Renal cortex interstitium (tissue), 11 donors: Measurements from ENCODE around the gene CAMK1D. TPM values are rescaled to one million over a fixed set of nuclear protein-coding genes. Genes with fewer than 3 reads are reported as not detected.
"Not testable (repeated sequence)": the region's sequence is repeated elsewhere in the genome, so short reads cannot be mapped to it uniquely, and the experiment has no call there.

ENCODE experiments used
- DNase-seq, 11 donors: peaks; one replicate each; pipeline ENCODE4 v3.0.0-alpha.2; 2013; ENCODE audit warnings: low read depth in 9 of 11, low spot score in 4 of 11; ENCODE audit errors: extremely low read depth in 1 of 11
- polyA plus RNA-seq, 3 donors: library from polyadenylated mRNA; unstranded; fragments of 120-200 nt; gene quantifications; one replicate each; pipeline ENCODE4 v1.2.1, GENCODE V29; 2013; ENCODE audit not compliant: insufficient read length in 3 of 3

Gene CAMK1D
- polyA plus RNA-seq, 3 donors = 10.5 to 13.0 (median 10.8) TPM

DNA sequence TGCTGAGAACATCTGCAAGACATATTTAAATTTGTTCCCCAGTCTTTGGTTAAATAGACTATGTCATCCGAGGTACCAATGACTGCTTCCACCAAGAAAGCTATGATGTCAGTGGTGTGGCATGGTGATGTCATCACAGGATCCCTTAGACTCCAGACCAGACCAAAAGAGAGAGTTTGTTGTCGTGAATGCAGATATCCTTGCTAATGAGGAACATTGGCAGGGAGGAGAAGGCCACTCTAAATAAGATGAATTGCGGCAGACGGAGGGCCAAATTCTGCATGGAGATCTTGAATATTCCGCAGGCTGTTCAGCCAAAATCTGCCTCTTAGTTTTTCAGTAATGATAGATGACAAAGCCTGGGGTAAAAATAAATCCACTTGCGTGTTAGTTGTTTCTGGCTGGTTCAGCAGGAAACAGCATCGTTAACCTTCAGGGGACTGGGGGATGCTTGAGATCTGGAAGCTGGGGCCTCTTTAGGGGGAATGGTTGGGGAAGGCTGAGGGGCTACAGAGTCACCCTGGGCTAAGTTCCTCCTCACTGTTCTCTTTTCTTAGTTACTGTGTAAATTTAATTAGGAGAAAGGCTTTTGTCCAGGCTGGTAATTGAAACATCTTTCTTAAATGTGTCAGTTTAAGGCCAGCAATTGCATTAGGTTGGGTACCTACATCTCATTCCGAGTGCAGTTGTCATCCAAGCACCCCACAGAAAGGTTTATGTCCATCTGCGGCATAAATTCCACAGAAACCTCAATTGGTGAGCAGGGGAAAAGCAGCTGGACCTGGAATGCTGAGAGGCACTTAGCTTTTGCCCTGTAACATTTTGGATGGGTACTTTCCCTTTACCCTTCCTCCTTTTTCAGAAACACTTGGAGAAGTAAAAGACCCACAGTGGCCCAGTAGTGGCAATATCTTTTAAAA lies 11.6 kb upstream of the CAMK1D start:
- peak in 6 of 11 donors; percentile 51 to 69 (median 62) for DNase-seq

DNA sequence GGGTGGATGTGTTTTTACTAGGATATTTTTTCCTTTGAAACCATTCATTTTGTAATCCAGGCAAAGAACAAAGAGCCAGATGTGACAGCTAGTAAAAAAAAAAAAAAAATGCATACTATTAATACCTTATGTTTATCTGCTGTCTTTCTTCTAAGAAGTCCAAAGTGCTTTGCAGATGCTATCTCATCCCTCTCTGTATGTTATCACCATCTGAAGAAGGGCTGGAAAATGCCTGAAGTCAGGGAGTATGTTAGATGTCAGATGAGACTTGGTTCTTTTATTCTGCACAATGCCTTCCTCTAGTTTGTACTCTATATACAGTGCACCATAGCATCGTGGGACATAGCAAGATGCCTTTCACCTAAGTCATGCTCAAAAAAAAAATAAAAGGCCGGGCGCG lies 10.4 kb upstream of the CAMK1D start:
- DNase-seq = no peak

DNA sequence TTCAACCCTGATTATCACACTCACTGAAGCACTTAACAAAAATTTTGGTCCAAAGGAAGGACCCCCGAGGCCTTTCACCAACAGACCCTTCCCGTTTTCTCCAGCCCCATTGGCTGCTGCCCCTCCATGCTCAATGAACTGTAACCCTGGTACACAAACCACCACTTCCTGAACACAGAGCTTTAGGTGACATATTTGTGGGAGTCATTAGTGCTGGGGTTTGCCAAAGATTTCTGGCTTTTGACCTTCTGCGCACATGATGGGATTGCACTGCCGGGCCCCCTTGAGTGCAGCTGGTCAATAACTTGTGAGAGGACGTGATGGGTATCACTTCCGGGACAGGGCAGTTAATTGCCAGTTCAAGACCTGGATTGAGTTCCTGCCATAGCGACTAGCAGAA lies 9.0 kb upstream of the CAMK1D start:
- no peak for DNase-seq

DNA sequence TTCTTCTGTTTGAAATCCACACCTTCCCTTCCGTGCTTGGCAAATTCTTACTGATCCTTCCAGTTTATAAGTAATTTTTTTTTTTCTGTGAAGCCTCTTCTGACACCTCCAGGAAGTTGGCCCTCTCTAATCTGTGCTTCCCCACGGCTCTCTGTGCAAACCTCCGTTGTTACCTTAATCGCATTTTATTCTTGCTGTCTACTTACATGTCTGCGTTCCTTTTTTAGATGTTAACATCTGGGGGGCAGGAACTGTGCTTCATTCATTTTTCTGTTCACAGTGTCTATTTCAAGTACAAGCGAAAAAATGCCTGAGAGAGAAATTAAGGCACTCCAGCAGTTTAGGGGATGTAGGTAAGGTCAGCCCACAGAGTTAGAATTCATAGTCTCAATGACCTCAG lies 8.4 kb upstream of the CAMK1D start:
- no peak for DNase-seq

DNA sequence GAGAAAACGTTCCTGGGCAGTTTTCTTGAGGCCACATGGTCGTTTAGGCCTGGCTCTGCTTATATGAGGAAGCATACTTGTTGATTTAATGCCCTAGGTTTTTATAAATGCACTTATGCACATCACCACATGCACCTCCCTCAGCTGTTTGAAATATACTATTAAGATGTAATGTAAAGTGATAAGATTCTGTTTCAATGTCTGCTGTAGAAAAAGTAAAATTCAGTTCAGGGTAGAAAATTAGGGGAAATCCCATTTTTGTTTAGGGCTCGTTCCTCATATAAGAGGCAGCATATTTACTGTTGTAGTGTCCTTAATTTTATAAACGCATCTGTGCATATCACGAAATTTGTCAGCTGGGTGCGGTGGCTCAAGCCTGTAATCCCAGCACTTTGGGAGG lies 7.8 kb upstream of the CAMK1D start:
- DNase-seq = no peak

DNA sequence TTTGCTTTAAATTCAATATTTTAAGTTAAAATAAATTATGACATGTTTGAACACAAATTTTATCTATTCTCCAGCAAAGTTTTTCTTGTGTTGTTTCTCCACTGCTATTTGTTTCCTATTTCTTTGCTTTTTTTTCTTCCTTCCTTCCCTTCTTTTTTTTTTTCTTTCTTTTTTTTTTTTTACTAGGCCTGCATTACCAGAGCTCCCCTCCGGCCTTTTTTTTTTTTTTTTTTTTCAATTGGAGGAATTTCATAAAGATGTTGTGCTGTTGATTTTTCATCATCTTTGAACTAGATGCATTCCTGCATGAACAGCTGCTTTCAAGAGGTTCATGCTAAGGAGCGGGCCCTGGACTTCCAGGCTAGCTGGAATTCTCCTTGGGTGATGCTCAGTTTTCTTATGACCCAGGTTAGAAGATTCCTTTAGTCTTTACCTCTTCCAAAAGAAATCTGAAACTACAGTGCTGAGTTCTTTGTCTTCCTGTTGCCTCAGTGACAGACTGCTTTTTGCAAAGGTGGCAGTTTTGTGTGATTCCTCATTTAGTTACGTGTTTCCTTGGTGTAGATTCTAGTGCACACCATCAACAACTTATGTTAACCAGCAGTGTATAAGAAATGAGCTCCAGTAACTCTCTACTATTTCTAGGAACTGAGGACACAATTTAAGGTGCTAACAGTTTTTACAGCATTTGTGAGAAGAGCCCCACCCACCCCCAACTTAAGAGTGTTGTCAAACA lies 4.8 kb upstream of the CAMK1D start:
- DNase-seq = no peak

DNA sequence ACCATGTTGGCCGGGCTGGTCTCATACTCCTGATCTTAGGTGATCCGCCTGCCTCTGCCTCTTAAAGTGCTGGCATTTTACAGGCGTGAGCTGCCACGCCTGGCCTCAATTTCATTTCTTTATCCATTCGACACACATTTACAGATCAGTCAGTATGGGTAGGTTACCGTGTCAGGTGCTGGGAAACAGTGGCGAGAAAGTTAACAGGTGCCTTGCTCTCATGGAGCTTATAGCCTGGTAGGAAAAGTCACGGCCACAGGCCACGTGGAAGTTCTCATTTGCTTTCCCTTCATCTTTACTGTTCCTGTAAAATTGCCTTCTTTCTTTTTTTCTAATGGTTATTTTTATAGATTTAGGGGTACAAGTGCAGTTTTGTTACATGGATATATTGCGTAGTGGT lies 2.6 kb upstream of the CAMK1D start:
- no peak for DNase-seq

DNA sequence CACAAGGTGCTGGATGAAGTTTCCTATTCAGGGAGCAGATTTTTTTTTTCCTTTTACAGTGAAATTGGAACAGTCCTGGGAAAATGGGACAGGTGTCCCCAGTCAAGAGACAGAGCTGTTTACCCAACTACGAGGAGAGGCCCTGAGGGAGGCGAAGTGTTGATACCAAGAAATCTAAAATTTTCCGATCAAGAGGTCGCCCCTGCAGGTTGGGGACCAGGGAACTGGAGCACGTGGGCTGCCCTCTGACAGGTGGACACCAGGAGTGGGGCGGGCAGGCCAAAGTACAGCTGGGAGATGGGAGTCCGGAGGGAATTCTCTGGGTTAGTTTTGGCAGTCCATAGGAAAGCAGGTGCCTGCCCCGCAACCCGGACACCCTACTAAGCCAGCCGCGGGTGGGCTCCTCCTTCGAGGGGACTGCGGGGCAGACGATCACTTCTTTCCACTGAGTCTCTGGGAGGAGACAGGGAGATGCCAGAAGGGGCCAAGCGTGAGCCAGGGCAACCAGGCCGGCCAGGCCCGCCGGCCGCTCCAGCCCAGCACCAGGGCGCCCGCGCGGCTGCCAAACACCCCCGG lies 965 bp upstream of the CAMK1D start:
- no peak for DNase-seq

DNA sequence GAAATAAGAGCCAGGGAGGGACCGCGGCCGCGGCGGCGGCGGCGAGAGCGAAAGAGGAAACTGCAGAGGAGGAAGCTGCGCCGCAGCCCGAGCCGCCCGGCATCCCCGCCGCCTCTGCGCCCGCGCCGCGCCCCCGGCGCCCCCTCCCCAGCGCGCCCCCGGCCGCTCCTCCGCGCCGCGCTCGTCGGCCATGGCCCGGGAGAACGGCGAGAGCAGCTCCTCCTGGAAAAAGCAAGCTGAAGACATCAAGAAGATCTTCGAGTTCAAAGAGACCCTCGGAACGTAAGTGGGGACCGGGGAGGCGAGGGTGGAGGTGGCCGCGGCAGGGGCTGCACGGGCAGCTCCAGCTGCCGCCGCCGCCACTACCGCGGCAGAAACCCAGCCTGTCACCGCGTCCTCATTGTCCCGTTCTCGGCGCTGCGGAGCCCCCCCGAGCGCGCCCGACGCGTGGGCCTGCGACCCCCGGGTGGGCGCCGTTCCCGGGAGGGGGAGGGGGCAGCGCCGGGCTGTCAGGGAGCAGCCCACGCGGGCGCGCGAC lies 351 bp downstream of the CAMK1D start:
- DNase-seq = peak in 1 of 11 donors; percentile 54

DNA sequence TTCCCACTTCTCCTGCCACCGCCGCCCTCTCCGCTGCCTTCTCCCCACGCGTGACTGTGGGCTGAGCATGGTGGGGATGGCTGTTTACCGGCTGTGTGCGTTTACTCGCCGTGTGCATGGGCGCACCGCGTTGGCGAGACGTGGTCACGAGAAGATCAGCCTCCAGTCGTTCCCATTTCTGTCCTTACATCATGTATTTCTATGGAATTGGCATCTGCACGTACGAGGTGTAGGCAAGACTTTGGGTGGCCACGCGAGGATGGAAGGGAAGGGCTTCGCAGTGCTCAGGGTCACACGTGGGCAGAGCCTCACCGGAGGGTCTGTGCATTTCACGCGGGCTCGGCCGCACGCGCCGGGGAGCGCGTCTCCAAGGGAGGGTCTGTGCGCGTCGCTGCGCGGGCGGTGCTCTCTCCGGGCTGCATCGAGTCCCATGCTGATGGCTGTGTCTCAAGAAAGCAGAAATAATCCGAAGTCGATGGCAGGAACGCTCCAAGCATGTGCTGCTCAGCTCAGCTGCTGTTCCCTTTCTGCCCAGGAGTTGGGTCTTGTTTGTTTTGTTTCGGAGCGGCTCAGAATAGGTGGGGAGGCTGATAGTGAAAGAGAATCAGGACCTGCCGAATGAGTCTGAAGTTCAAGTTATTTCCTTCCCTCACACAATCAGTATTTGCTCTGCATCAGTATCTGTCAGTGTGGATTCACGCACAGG lies 973 bp downstream of the CAMK1D start:
- peak in 1 of 11 donors; percentile 26 for DNase-seq

DNA sequence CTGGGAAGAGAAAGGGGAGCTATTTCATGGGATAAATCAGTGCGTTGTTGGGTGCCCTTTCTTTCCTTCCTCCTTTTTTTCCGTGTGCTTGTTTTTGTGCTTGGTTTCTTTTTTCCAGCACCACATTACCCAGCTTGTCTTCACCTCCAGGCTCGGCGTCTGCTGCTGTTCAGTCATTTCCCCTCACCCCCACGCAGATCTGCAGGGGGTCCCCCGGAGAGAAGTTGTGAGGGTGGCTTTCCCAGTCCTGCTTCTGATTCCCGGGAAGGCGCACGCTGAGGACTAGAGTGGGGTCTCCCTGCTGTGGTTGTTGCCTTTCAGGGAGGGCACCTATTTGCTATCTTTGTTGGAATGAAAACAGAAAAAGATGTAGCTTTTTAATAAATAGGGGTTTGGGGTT lies 1.6 kb downstream of the CAMK1D start:
- DNase-seq = no peak

DNA sequence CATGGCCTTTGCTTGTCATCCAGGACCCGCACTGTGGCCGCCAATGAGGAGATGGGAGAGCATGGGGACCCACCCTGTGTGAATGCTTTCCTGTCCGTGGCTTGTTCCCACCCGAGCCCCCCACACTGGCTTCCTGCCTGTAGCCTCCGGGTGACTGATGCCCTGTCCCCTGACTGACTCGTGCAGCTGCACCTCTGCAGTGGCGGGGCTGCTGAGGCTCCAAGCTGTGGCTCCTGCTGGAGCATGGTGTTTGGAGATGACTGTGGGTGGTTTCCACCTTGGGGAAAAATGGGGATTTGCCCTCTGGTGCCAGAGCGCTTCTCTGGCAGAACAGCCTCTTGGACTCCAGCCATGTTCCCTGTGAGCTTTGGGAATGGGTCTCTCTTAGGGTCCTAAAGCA lies 2.1 kb downstream of the CAMK1D start:
- no peak for DNase-seq

DNA sequence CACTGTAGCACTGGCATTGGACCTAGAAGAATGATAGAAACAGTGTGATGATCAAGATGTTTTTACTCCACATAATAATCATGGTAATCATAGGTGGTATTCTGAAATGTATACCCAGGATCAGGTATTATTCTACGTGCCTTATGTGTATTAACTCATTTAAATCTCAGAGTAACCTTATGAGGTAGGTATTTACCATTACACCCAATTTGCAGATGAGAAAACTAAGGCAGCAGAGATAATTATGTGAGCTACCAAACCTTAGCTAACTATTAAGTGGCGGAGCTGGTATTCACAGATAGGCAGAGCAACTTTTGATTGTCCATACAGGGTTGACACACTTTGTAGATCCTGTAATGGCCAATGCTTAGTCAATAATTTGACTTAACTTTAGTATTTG lies 2.5 kb downstream of the CAMK1D start:
- no peak for DNase-seq

DNA sequence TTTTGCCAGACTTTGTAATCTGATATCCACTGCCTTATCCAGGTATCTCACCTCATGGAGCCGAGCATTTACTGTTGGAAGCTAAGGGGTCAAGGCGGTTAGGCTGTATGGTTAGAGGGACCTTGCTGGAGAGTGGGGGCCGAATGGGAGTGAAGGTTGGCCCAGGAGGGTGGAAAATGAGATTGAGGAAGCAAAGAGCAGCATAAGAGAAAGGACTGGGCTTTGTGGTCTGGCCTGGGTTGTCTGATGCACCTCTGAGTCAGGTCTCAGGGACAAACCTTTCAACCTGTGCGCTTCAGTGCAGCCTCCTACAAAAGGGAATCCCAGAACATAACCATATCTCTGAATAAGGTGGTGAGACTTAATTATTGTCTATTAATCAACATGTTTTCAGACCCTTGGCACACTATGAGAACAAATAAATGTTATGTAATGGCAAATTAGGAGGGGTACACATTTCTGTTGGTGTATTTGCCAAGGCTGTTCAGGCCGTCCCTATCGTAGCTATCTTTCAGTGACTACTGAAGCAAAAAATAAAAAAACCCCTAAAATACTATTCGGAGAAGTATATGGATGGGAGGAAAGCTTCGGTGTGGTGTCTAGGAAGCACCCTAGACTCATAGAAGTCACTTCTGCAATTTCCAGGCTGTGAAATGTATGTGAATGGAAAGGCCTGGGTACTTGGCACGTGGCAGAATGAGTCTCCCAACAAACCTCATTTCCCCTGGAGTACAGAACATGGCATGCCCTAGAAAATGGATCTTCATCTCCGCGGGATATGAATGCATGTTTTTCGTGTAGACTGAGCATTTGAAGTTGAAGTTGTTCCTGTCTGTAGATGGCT lies 4.3 kb downstream of the CAMK1D start:
- DNase-seq = no peak

DNA sequence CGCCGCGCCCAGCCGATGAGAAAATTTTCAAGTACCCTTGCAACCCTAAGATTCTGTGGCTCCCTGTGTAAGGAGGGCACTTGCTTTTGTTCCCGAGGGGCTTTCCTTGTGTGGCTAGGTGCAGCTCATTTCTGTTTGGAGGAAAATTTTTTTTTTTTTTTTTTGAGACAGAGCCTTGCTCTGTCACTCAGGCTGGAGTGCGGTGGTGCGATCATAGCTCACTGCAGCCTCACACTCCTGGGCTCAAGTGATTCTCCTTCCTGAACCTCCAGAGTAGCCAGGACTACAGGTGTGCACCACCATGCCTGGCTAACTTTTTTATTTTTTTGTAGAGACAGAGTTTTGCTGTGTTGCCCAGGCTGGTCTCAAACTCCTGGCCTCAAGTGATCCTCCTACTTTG lies 5.3 kb downstream of the CAMK1D start:
- DNase-seq = not testable (repeated sequence)

DNA sequence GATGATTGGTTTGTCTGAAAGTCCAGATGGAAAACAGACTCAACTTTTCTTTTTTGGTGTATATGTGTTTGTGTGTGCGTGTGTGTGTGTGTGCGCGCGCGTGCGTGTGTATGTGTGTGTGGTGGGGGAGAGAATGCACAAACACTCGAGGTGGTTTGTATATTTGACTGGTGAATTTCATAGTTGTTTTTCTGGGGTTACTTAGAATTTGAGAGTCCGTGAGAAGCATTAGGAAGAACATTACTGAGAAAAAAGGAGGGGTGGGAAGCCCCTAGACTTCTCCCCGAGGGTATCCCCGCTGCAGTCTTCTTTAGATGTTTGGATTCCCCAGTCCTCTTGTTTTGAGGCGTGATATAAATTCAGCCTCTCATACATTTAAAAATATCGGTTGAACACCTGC lies 6.0 kb downstream of the CAMK1D start:
- no peak for DNase-seq

DNA sequence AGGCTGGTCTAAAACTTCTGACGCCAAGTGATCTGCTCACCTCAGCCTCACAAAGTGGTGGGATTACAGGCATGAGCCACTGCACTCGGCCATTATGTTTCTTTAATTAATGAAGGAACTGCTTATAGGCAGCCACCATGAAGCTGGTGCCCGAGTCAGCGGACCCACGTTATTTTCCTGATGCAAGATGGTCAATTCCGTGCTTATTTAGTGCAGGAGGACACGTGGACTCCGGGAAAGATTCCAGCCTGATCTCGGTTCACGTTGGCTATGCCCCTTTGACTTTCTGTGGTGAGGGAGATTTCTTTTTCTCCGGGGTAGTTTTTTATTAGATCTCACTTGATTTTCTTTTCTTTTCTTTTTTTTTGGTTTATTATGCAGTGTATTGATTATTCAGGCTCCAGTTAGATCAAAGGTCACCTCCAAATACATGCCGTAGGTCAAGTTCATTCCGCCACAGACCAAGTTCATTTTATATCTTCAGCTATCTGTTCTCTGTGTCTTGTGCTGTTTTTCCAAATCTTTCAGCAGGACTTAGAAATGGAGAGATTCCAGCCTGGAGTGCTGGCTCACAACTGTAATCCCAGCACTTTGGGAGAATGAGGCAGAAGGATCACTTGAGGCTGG lies 8.3 kb downstream of the CAMK1D start:
- DNase-seq = no peak
